H1 (cell line): ENCODE data around the gene CDCP1. TPM values are rescaled to one million over a fixed set of nuclear protein-coding genes. Genes with fewer than 3 reads are reported as not detected.
A peak's percentile ranks its signal among the peaks of the same experiment; 100 is the strongest.

ENCODE experiments used
- CTCF ChIA-PET: fragments of 300-600 bp; sonication (Branson Sonifier 250); formaldehyde crosslinking; loops from one replicate; lab custom pipeline; 2021; ENCODE audit not compliant: partially characterized antibody; lab: Charles Lee
- POLR2A ChIA-PET: fragments of 300-600 bp; sonication (Branson Sonifier 250); formaldehyde crosslinking; loops from one replicate; lab custom pipeline; 2021; ENCODE audit warnings: inconsistent platforms; ENCODE audit not compliant: partially characterized antibody; lab: Charles Lee
- DNase-seq, 2 experiments: peaks; one replicate each; pipeline versions ENCODE4 v3.0.0 to v3.0.0-alpha.2; 2010 to 2022; ENCODE audit warnings: low spot score in 2 of 2, low read depth in 1 of 2, mixed read lengths in 1 of 2
- FAIRE-seq: peaks from 2 replicates; lab custom pipeline; 2011; peaks lifted over from hg19 to GRCh38; lab: Jason Lieb, UNC
- H2AFZ ChIP-seq: 2 replicates; pipeline ENCODE4 v1.8.1; 2012; ENCODE audit warnings: low read length, inconsistent platforms
- H2AK5ac ChIP-seq: 2 replicates; pipeline ENCODE4 v1.6.1; 2013; ENCODE audit warnings: low read depth, low read length
- H2BK120ac ChIP-seq: replicated peaks from 2 replicates; pipeline ENCODE3; 2013; ENCODE audit warnings: low read depth, low read length, inconsistent platforms
- H2BK12ac ChIP-seq: 2 replicates; pipeline ENCODE4 v1.6.1; 2013; ENCODE audit warnings: low read depth, low read length
- H2BK15ac ChIP-seq: 2 replicates; pipeline ENCODE4 v1.6.1; 2013; ENCODE audit warnings: low read length
- H2BK20ac ChIP-seq: 2 replicates; pipeline ENCODE4 v1.6.1; 2013; ENCODE audit warnings: low read length
- H2BK5ac ChIP-seq: 2 replicates; pipeline ENCODE4 v1.6.1; 2013; ENCODE audit warnings: low read depth, low read length
- H3K14ac ChIP-seq: 2 replicates; pipeline ENCODE4 v1.6.1; 2013; ENCODE audit warnings: inconsistent platforms; ENCODE audit not compliant: insufficient read length
- H3K18ac ChIP-seq: 2 replicates; pipeline ENCODE4 v1.6.1; 2013; ENCODE audit warnings: low read length; ENCODE audit errors: extremely low read depth
- H3K23ac ChIP-seq: 2 replicates; pipeline ENCODE4 v1.6.1; 2013; ENCODE audit warnings: inconsistent platforms; ENCODE audit not compliant: insufficient read length
- H3K23me2 ChIP-seq: 2 replicates; pipeline ENCODE4 v1.6.1; 2013; ENCODE audit warnings: low read depth, low read length
- H3K27ac ChIP-seq: 2 replicates; pipeline ENCODE4 v1.6.1; 2011; ENCODE audit warnings: low read depth, low read length, inconsistent platforms
- H3K27me3 ChIP-seq, 4 experiments: replicated peaks in 1 of 4; 1 replicate in 1 of 4; 2 replicates in 3 of 4; pipeline versions ENCODE4 v1.6.1 to v1.8.1; 2011 to 2013; ENCODE audit warnings: low read length in 3 of 4, mild to moderate bottlenecking in 3 of 4, inconsistent platforms in 2 of 4, mixed read lengths in 2 of 4, moderate library complexity in 1 of 4; ENCODE audit not compliant: control insufficient read depth in 3 of 4, insufficient read depth in 3 of 4; ENCODE audit errors: extremely low read depth in 1 of 4
- H3K36me3 ChIP-seq, 4 experiments: 2 replicates each; pipeline versions ENCODE4 v1.6.1 to v1.8.1; 2011 to 2013; ENCODE audit warnings: mild to moderate bottlenecking in 4 of 4, low read length in 3 of 4, moderate library complexity in 2 of 4, control low read depth in 1 of 4, inconsistent platforms in 1 of 4; ENCODE audit not compliant: insufficient read depth in 4 of 4, control insufficient read depth in 2 of 4
- H3K4ac ChIP-seq: replicated peaks from 2 replicates; pipeline ENCODE3; 2013; ENCODE audit warnings: low read length, low read depth, mixed read lengths, inconsistent platforms; ENCODE audit not compliant: insufficient read length
- H3K4me1 ChIP-seq, 4 experiments: replicated peaks in 1 of 4; 1 replicate in 1 of 4; 2 replicates in 3 of 4; pipeline versions ENCODE4 v1.6.1 to v1.8.1; 2011 to 2013; ENCODE audit warnings: low read length in 3 of 4, inconsistent platforms in 2 of 4, mixed read lengths in 1 of 4; ENCODE audit not compliant: insufficient read depth in 4 of 4, control insufficient read depth in 3 of 4
- H3K4me2 ChIP-seq, 2 experiments: 2 replicates each; pipeline versions ENCODE4 v1.6.1 to v1.8.1; 2011 to 2013; ENCODE audit warnings: low read depth in 2 of 2, low read length in 2 of 2, control low read depth in 1 of 2, inconsistent platforms in 1 of 2, mild to moderate bottlenecking in 1 of 2; ENCODE audit not compliant: insufficient read depth in 1 of 2
- H3K4me3 ChIP-seq, 4 experiments: fragments of 200-600, 300-600 bp in 1 of 4; sonication (generic), shearing (Covaris generic), sonication (Bioruptor Twin) in 1 of 4; 2 replicates each; pipeline versions ENCODE4 v1.5.1 to v1.8.1; 2011 to 2016; ENCODE audit warnings: low read length in 4 of 4, low read depth in 3 of 4, control low read depth in 2 of 4, inconsistent platforms in 2 of 4, mild to moderate bottlenecking in 2 of 4, mixed read lengths in 1 of 4, moderate library complexity in 1 of 4; ENCODE audit not compliant: insufficient read depth in 2 of 4; ENCODE audit errors: extremely low read depth in 1 of 4
- H3K56ac ChIP-seq: replicated peaks from 2 replicates; pipeline ENCODE3; 2013; ENCODE audit warnings: low read depth, mild to moderate bottlenecking, mixed read lengths, low read length, inconsistent platforms; ENCODE audit not compliant: insufficient read length
- H3K79me1 ChIP-seq: 2 replicates; pipeline ENCODE4 v1.6.1; 2013; ENCODE audit warnings: low read depth, low read length, control low read depth
- H3K79me2 ChIP-seq, 2 experiments: 2 replicates each; pipeline versions ENCODE4 v1.6.1 to v1.8.1; 2012 to 2013; ENCODE audit warnings: low read length in 2 of 2, mild to moderate bottlenecking in 2 of 2, inconsistent platforms in 1 of 2; ENCODE audit not compliant: insufficient read depth in 2 of 2, control insufficient read depth in 1 of 2
- H3K9ac ChIP-seq, 4 experiments: replicated peaks in 1 of 4; 1 replicate in 1 of 4; 2 replicates in 3 of 4; pipeline versions ENCODE4 v1.6.1 to v1.8.1; 2011 to 2013; ENCODE audit warnings: low read depth in 3 of 4, low read length in 3 of 4, control low read depth in 2 of 4, mild to moderate bottlenecking in 2 of 4, moderate library complexity in 2 of 4, inconsistent platforms in 1 of 4; ENCODE audit errors: extremely low read depth in 1 of 4
- H3K9me3 ChIP-seq, 2 experiments: 2 replicates each; pipeline versions ENCODE4 v1.6.1 to v1.8.1; 2012 to 2013; ENCODE audit warnings: mild to moderate bottlenecking in 2 of 2, moderate library complexity in 2 of 2, control low read depth in 1 of 2, inconsistent platforms in 1 of 2, low read depth in 1 of 2, low read length in 1 of 2, mixed read lengths in 1 of 2; ENCODE audit not compliant: insufficient read depth in 2 of 2
- H4K20me1 ChIP-seq, 2 experiments: replicated peaks in 1 of 2; 2 replicates each; pipeline versions ENCODE3 to v1.8.1; 2011 to 2013; ENCODE audit warnings: inconsistent platforms in 2 of 2, low read length in 2 of 2, mild to moderate bottlenecking in 1 of 2; ENCODE audit not compliant: insufficient read depth in 2 of 2, control insufficient read depth in 1 of 2
- H4K5ac ChIP-seq: 2 replicates; pipeline ENCODE4 v1.6.1; 2013; ENCODE audit warnings: low read length, low read depth, mixed read lengths, inconsistent platforms; ENCODE audit not compliant: insufficient read length
- H4K8ac ChIP-seq: 2 replicates; pipeline ENCODE4 v1.8.0; 2013; ENCODE audit warnings: mild to moderate bottlenecking, moderate library complexity, low read length, inconsistent platforms; ENCODE audit not compliant: insufficient read depth; ENCODE audit errors: extremely low read depth
- H4K91ac ChIP-seq: replicated peaks from 2 replicates; pipeline ENCODE3; 2013; ENCODE audit warnings: low read length, mixed read lengths, inconsistent platforms; ENCODE audit not compliant: insufficient read length
- ASH2L ChIP-seq: fragments of 200-600, 300-600 bp; sonication (generic); IDR thresholded peaks from one replicate; pipeline ENCODE4 v1.7.1; 2017; ENCODE audit warnings: low read length
- BRCA1 ChIP-seq: IDR thresholded peaks from 2 replicates; pipeline ENCODE4 v1.6.1; 2012; ENCODE audit warnings: low read depth, low read length, improper control_type of control experiment
- CHD1 ChIP-seq: IDR thresholded peaks from 2 replicates; pipeline ENCODE4 v1.6.1; 2012; ENCODE audit warnings: low read depth, low read length, improper control_type of control experiment
- CHD2 ChIP-seq: IDR thresholded peaks from 2 replicates; pipeline ENCODE4 v1.6.1; 2012; ENCODE audit warnings: low read length, improper control_type of control experiment
- EP300 ChIP-seq, 2 experiments: IDR thresholded peaks; 1 replicate in 1 of 2; 2 replicates in 1 of 2; pipeline ENCODE4 v1.6.1; 2011 to 2012; ENCODE audit warnings: low read depth in 2 of 2, low read length in 2 of 2, mild to moderate bottlenecking in 2 of 2, borderline replicate concordance in 1 of 2, inconsistent platforms in 1 of 2, moderate library complexity in 1 of 2
- GABPA ChIP-seq: IDR thresholded peaks from 2 replicates; pipeline ENCODE4 v1.6.1; 2011; ENCODE audit warnings: mild to moderate bottlenecking, low read length, moderate library complexity, borderline replicate concordance; ENCODE audit not compliant: insufficient read depth
- JUND ChIP-seq: IDR thresholded peaks from 2 replicates; pipeline ENCODE4 v1.6.1; 2011; ENCODE audit warnings: mild to moderate bottlenecking, improper control_type of control experiment, low read length
- PHF8 ChIP-seq: fragments of 200-600 bp; sonication (generic); conservative IDR thresholded peaks from 2 replicates; pipeline ENCODE4 v1.7.1; 2012; ENCODE audit warnings: low read depth, mild to moderate bottlenecking, inconsistent platforms, low read length, moderate library complexity
- RAD21 ChIP-seq, 2 experiments: IDR thresholded peaks in 1 of 2; conservative IDR thresholded peaks in 1 of 2; 2 replicates each; pipeline ENCODE4 v1.6.1; 2011; ENCODE audit warnings: low read depth in 2 of 2, low read length in 2 of 2, improper control_type of control experiment in 1 of 2, inconsistent platforms in 1 of 2, mild to moderate bottlenecking in 1 of 2, moderate library complexity in 1 of 2
- SAP30 ChIP-seq: fragments of 300-600 bp; sonication (generic); IDR thresholded peaks from 2 replicates; pipeline ENCODE4 v1.7.1; 2012; ENCODE audit warnings: low read length, moderate library complexity, mild to moderate bottlenecking, inconsistent platforms; ENCODE audit not compliant: insufficient read depth, insufficient replicate concordance
- SIX5 ChIP-seq: IDR thresholded peaks from 2 replicates; pipeline ENCODE4 v1.6.1; 2011; ENCODE audit warnings: mild to moderate bottlenecking, low read depth, low read length
- SP1 ChIP-seq: IDR thresholded peaks from 2 replicates; pipeline ENCODE4 v1.6.1; 2011; ENCODE audit warnings: low read depth, low read length
- WGBS, 2 experiments: shearing (Covaris generic) in 1 of 2; methylation state at CpG; one replicate each; pipeline versions ENCODE4 v1.1.6 to v1.1.7; 2013 to 2015; ENCODE audit warnings: low lambda C conversion rate in 2 of 2, mixed read lengths in 2 of 2, inconsistent platforms in 1 of 2, low coverage in 1 of 2, missing lambda C conversion rate in 1 of 2; ENCODE audit not compliant: insufficient replicate concordance in 2 of 2, insufficient coverage in 1 of 2, insufficient read length in 1 of 2; ENCODE audit errors: extremely low coverage in 1 of 2, missing lambda C conversion rate in 1 of 2; 5-methylcytosine and 5-hydroxymethylcytosine counted together
- polyA plus RNA-seq, 7 experiments: library from polyadenylated mRNA; depleted of rRNA in 3 of 7; stranded (reverse) in 5 of 7; unstranded in 2 of 7; fragments of >200 nt in 5 of 7; fragments of 200-250 nt in 2 of 7; gene quantifications; 1 replicate in 5 of 7; 2 replicates in 1 of 7; 4 replicates in 1 of 7; pipeline versions ENCODE4 v1.2.1 to v1.2.3, GENCODE V29; 2011 to 2013; ENCODE audit warnings: missing spikeins in 2 of 7, mixed read lengths in 2 of 7
- total RNA-seq: library from RNA; stranded (reverse); fragmentation: NEBNext Ultra II Directional; extraction: Animal tissue kit (Norgen Biotek cat#: 25700); gene quantifications from 2 replicates; pipeline ENCODE4 v1.2.1, GENCODE V29; 2021

The CDCP1 gene
- total and polyA plus RNA-seq, 2 of the 8 experiments (the other 6 are each of a cell fraction or from before 2014, with no cell fraction given) = 10.0 to 23.3 TPM

GRCh38 chr3:45120359-45121158 is 25.6 kb downstream of the CDCP1 start:
- no peak overlapping the region for H3K4me2 ChIP-seq
- no peak overlapping the region for H3K4ac ChIP-seq
- H3K9ac ChIP-seq = no peak overlapping the region
- WGBS, 2 experiments = 91% methylated on average over 12 of the region's 12 CpGs; no CpG with 5 or more reads in 1 of the 2 experiments
- ChIA-PET POLR2A (no interaction called here), CTCF (interaction anchor here (0.7 to 1.9 kb wide), 12 partner anchors 10 to 91 kb away, joined by 3 to 6 read pairs (median 4); no protein-coding TSS in a partner anchor)
- H3K79me1 ChIP-seq = peaks cover 2% of the 10 kb centered on the region
- no peak overlapping the region for H2BK20ac ChIP-seq
- H2BK12ac ChIP-seq = no peak overlapping the region
- H4K8ac ChIP-seq = peak overlapping the region; percentile 7; the same call in 1 of the 2 replicates
- H3K23ac ChIP-seq = no peak overlapping the region
- FAIRE-seq = no peak
- H3K4me3 ChIP-seq = no peak overlapping the region
- H4K91ac ChIP-seq = no peak overlapping the region
- no peak overlapping the region for H3K27ac ChIP-seq
- H3K9me3 ChIP-seq = no peaks in the 10 kb centered on the region
- no peak overlapping the region for H2BK5ac ChIP-seq
- no peak overlapping the region for H4K5ac ChIP-seq
- no peaks in the 10 kb centered on the region; a peak in 1 of 8 replicates for H3K36me3 ChIP-seq
- no peak overlapping the region for H3K56ac ChIP-seq
- no peak overlapping the region for H3K14ac ChIP-seq
- peaks cover 0 to under 1% of the 10 kb centered on the region in 2 experiments for H4K20me1 ChIP-seq
- H3K18ac ChIP-seq = no peak overlapping the region
- no peaks in the 10 kb centered on the region; a peak in 1 of 4 replicates for H3K79me2 ChIP-seq
- no peaks in the 10 kb centered on the region for H3K4me1 ChIP-seq
- DNase-seq = no peak
- no peak overlapping the region for H2AFZ ChIP-seq
- no peak overlapping the region for H2AK5ac ChIP-seq
- H2BK120ac ChIP-seq = no peak overlapping the region
- no peaks in the 10 kb centered on the region for H3K27me3 ChIP-seq
- no peak overlapping the region for H2BK15ac ChIP-seq
- H3K23me2 ChIP-seq = no peaks in the 10 kb centered on the region
- TF ChIP-seq RAD21 (IDR thresholded peaks at IDR 0.05 in 1 of 2, conservative IDR thresholded peaks at IDR 0.05 in 1 of 2; ENCODE audit: low read depth in 2 of 2, low read length in 2 of 2) (peak; percentile 11 to 33; a peak in 3 of 4 replicates), SIX5 (no peak), GABPA (no peak), SP1 (no peak), CHD2 (0 out of 2 replicates have a peak, but pooled peaks have one; percentile 22), JUND (no peak), ASH2L (no peak), BRCA1 (no peak), SAP30 (no peak), PHF8 (no peak), CHD1 (no peak), EP300 (IDR thresholded peaks at IDR 0.05; ENCODE audit: borderline replicate concordance in 1 of 2, low read depth in 2 of 2, low read length in 2 of 2) (no peak)
